ENCODE data around the gene NXN. TPM values are rescaled to one million over a fixed set of nuclear protein-coding genes. Genes with fewer than 3 reads are reported as not detected.

NXN gene
- total RNA-seq, 1 experiment from 2014 or later = 6.0 TPM

DNA sequence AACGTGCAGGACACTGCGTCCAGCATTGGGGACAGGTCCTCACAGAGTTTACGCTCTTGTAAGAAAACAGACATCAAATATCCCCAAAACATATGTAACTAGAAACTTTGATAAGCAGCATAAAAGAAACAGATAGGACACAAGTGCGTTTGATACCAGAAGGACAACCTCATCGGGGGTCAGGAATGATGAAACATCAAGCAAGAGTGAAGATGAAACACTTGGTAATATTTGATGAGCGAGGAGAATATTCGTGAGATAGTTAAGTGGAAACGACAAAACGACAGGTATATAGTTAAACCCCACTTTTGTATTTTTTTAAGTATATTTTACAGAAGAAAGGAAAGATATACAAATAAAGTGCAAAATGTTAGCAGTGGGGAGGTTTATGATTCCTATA is 55.9 kb downstream of the NXN start:
- Histone ChIP-seq H3K4me1 (ENCODE audit: insufficient read depth, low read length, poor library complexity, severe bottlenecking) (no peaks in the 10 kb centered on the region), H3K27me3 (replicated peaks; ENCODE audit: insufficient read depth, low read depth, low read length, poor library complexity) (no peaks in the 10 kb centered on the region), H3K27ac (ENCODE audit: low read depth, low read length, poor library complexity, severe bottlenecking) (no peak overlapping the region), H3K9me3 (ENCODE audit: low read depth, low read length, poor library complexity, severe bottlenecking) (no peaks in the 10 kb centered on the region), H3K4me3 (ENCODE audit: low read depth, low read length, poor library complexity, severe bottlenecking) (no peak overlapping the region), H3K36me3 (ENCODE audit: insufficient read depth, low read length, poor library complexity, severe bottlenecking) (no peaks in the 10 kb centered on the region)
- ChIA-PET CTCF (no interaction called here), POLR2A (ENCODE audit: low non-redundant PET) (no interaction called here)
- no peak for DNase-seq (ENCODE audit: low spot score)
- intact Hi-C loops (cut with micrococcal nuclease; ENCODE audit: unreplicated experiment) = no loop called here
- TF ChIP-seq, protein P1, sequence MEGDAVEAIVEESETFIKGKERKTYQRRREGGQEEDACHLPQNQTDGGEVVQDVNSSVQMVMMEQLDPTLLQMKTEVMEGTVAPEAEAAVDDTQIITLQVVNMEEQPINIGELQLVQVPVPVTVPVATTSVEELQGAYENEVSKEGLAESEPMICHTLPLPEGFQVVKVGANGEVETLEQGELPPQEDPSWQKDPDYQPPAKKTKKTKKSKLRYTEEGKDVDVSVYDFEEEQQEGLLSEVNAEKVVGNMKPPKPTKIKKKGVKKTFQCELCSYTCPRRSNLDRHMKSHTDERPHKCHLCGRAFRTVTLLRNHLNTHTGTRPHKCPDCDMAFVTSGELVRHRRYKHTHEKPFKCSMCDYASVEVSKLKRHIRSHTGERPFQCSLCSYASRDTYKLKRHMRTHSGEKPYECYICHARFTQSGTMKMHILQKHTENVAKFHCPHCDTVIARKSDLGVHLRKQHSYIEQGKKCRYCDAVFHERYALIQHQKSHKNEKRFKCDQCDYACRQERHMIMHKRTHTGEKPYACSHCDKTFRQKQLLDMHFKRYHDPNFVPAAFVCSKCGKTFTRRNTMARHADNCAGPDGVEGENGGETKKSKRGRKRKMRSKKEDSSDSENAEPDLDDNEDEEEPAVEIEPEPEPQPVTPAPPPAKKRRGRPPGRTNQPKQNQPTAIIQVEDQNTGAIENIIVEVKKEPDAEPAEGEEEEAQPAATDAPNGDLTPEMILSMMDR (conservative IDR thresholded peaks at IDR 0.05; ENCODE audit: low read depth, low read length) = no peak
- no peak for TF ChIP-seq EZH2 (IDR thresholded peaks at IDR 0.05; ENCODE audit: borderline replicate concordance, low read depth, low read length, poor library complexity, severe bottlenecking)
- no TSS peak for BruUV-seq (replicated peaks)

DNA sequence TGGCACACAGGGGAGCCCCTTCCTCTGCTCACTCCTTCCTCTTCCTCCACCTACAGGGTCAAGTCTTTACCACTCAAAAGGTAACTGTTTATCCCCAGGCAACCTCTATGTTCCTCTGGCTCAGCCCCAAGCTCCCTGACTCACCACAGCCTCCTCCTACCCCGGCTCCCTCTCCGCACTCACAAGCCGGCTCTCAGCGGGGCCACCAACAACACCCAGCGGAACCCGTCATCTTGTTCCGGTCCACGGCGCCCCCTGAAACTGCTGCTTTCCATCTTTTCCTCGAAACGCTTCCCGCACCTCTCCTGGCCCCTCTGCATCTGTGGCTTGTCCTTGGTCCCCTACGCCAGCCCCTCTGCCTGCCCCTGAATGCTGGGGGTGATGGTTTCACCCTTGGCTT is 58.4 kb downstream of the NXN start:
- Histone ChIP-seq H3K9me3 (ENCODE audit: low read depth, low read length, poor library complexity, severe bottlenecking) (no peaks in the 10 kb centered on the region), H3K4me1 (ENCODE audit: insufficient read depth, low read length, poor library complexity, severe bottlenecking) (no peaks in the 10 kb centered on the region), H3K27ac (ENCODE audit: low read depth, low read length, poor library complexity, severe bottlenecking) (no peak overlapping the region), H3K4me3 (ENCODE audit: low read depth, low read length, poor library complexity, severe bottlenecking) (no peak overlapping the region), H3K27me3 (replicated peaks; ENCODE audit: insufficient read depth, low read depth, low read length, poor library complexity) (no peaks in the 10 kb centered on the region), H3K36me3 (ENCODE audit: insufficient read depth, low read length, poor library complexity, severe bottlenecking) (no peaks in the 10 kb centered on the region)
- ChIA-PET CTCF (no interaction called here), POLR2A (ENCODE audit: low non-redundant PET) (no interaction called here)
- TF ChIP-seq, protein P1 (conservative IDR thresholded peaks at IDR 0.05; ENCODE audit: low read depth, low read length) = no peak
- no peak for TF ChIP-seq EZH2 (IDR thresholded peaks at IDR 0.05; ENCODE audit: borderline replicate concordance, low read depth, low read length, poor library complexity, severe bottlenecking)
- BruUV-seq (replicated peaks) = no TSS peak
- intact Hi-C loops (cut with micrococcal nuclease; ENCODE audit: unreplicated experiment) = no loop called here
- DNase-seq (ENCODE audit: low spot score) = no peak

DNA sequence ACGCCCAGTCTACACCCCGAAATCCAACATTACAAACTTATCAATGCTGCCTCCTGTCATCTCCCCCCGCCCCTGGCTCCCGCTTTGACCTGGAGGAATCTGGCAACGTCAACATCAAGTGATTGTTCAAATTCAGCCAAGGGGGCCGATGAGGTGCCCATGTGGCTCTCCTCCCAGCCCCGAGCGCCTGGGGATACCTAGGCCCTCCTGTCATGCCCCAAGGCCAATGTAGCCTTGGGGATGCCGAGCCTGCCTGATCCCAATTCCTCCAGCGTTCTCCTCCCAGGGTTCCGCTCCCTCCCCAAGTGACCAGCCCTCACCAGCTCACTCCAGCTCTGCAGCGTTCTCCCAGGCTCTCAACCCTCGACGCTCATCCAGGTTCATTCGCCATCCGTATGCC is 59.4 kb downstream of the NXN start:
- no peaks in the 10 kb centered on the region for H3K36me3 ChIP-seq (ENCODE audit: insufficient read depth, low read length, poor library complexity, severe bottlenecking)
- intact Hi-C loops (cut with micrococcal nuclease; ENCODE audit: unreplicated experiment) = no loop called here
- H3K4me1 ChIP-seq (ENCODE audit: insufficient read depth, low read length, poor library complexity, severe bottlenecking) = peaks cover 7% of the 10 kb centered on the region
- H3K27me3 ChIP-seq (replicated peaks; ENCODE audit: insufficient read depth, low read depth, low read length, poor library complexity) = no peaks in the 10 kb centered on the region
- H3K27ac ChIP-seq (ENCODE audit: low read depth, low read length, poor library complexity, severe bottlenecking) = no peak overlapping the region
- TF ChIP-seq, protein P1 (conservative IDR thresholded peaks at IDR 0.05; ENCODE audit: low read depth, low read length) = no peak
- TF ChIP-seq EZH2 (IDR thresholded peaks at IDR 0.05; ENCODE audit: borderline replicate concordance, low read depth, low read length, poor library complexity, severe bottlenecking) = no peak
- H3K4me3 ChIP-seq (ENCODE audit: low read depth, low read length, poor library complexity, severe bottlenecking) = no peak overlapping the region
- BruUV-seq (replicated peaks) = no TSS peak
- DNase-seq (ENCODE audit: low spot score) = no peak
- ChIA-PET CTCF (no interaction called here), POLR2A (ENCODE audit: low non-redundant PET) (no interaction called here)
- no peaks in the 10 kb centered on the region for H3K9me3 ChIP-seq (ENCODE audit: low read depth, low read length, poor library complexity, severe bottlenecking)

Data from A673 (cell line).